ENCODE data around the gene GSK3B. TPM values are rescaled to one million over a fixed set of nuclear protein-coding genes. Genes with fewer than 3 reads are reported as not detected.

GSK3B gene
- total RNA-seq, 1 donor from 2014 or later, result 88.6 TPM

DNA sequence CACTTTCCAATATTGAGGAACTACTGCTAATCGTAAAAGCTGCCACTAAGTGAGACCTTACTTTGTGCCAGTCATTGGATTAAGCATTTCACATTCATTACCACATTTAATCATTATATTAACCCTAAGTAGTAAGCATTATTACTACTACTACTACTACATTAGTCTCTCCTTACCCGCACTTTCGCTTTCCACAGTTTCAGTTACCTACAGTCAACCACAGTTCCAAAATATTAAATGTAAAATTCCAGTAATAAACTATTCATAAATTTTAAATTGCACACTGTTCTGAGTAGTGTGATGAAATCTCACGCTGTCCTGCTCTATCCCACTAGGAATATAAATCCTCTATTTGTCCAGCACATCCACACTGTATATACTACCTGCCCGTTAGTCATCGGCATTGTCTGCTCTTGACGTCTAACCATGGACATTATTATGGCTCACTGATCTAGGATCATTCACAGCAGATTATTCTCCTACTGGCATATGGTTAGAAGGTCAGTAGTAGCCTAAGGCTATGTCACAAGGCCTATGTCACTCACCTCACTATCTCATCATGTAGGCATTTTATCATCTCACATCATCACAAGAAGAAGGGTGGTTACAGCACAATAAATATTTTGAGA lies 121.1 kb downstream of the GSK3B start:
- Histone ChIP-seq H3K36me3 (no peaks in the 10 kb centered on the region), H3K27me3 (no peaks in the 10 kb centered on the region), H3K4me2 (no peak overlapping the region), H3K79me2 (ENCODE audit: low read depth) (peaks cover 95% of the 10 kb centered on the region), H3K9me3 (ENCODE audit: low read depth) (no peaks in the 10 kb centered on the region), H3F3A (ENCODE audit: low read depth) (no peaks in the 10 kb centered on the region), H3K27ac (no peak overlapping the region), H3K4me1 (no peaks in the 10 kb centered on the region), H2AFZ (replicated peaks) (no peak overlapping the region), H3K9ac (no peak overlapping the region), H4K20me1 (ENCODE audit: low read depth) (peaks cover 16% of the 10 kb centered on the region), H3K4me3 (no peak overlapping the region)
- Mint-ChIP-seq H3K9me3 (peaks cover 40% of the 10 kb centered on the region), H3K27me3 (ENCODE audit: insufficient read depth, low read depth) (no peaks in the 10 kb centered on the region), H3K4me3 (no peak overlapping the region), H3K27ac (no peak overlapping the region), H3K4me1 (no peaks in the 10 kb centered on the region), H3K36me3 (peaks cover 46% of the 10 kb centered on the region)
- TF ChIP-seq EZH2 (IDR thresholded peaks at IDR 0.05), result no peak
- TF ChIP-seq, protein P1, sequence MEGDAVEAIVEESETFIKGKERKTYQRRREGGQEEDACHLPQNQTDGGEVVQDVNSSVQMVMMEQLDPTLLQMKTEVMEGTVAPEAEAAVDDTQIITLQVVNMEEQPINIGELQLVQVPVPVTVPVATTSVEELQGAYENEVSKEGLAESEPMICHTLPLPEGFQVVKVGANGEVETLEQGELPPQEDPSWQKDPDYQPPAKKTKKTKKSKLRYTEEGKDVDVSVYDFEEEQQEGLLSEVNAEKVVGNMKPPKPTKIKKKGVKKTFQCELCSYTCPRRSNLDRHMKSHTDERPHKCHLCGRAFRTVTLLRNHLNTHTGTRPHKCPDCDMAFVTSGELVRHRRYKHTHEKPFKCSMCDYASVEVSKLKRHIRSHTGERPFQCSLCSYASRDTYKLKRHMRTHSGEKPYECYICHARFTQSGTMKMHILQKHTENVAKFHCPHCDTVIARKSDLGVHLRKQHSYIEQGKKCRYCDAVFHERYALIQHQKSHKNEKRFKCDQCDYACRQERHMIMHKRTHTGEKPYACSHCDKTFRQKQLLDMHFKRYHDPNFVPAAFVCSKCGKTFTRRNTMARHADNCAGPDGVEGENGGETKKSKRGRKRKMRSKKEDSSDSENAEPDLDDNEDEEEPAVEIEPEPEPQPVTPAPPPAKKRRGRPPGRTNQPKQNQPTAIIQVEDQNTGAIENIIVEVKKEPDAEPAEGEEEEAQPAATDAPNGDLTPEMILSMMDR (IDR thresholded peaks at IDR 0.05), result no peak
- no peak for DNase-seq (ENCODE audit: low spot score)

DNA sequence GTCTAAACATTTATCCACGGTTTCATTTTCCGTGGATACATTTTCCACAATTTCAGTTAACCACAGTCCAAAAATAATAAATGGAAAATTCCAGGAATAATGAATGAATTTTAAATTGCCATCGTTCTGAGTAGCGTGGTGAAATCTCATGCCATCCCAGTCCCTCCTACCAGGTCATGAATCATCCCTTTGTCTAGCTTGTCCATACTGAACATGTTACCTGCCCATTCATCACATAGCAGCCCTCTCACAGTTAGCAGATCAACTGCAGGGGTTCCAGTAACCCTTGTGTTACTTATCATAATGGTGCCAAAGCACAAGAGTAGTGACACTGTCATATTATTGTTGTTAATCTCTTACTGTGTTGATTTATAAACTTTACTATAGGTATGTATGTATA lies 124.5 kb downstream of the GSK3B start:
- Mint-ChIP-seq H3K27me3 (ENCODE audit: insufficient read depth, low read depth) (peaks cover 2% of the 10 kb centered on the region), H3K4me3 (no peak overlapping the region), H3K36me3 (peaks cover 32% of the 10 kb centered on the region), H3K4me1 (no peaks in the 10 kb centered on the region), H3K9me3 (peaks cover 35% of the 10 kb centered on the region), H3K27ac (no peak overlapping the region)
- Histone ChIP-seq H3K9me3 (ENCODE audit: low read depth) (no peaks in the 10 kb centered on the region), H3K27me3 (no peaks in the 10 kb centered on the region), H3K27ac (no peak overlapping the region), H3F3A (ENCODE audit: low read depth) (no peaks in the 10 kb centered on the region), H3K36me3 (no peaks in the 10 kb centered on the region), H3K9ac (no peak overlapping the region), H3K4me3 (no peak overlapping the region), H4K20me1 (ENCODE audit: low read depth) (peaks cover 20% of the 10 kb centered on the region), H3K4me1 (no peaks in the 10 kb centered on the region), H3K79me2 (ENCODE audit: low read depth) (peaks cover 95% of the 10 kb centered on the region), H2AFZ (replicated peaks) (no peak overlapping the region), H3K4me2 (no peak overlapping the region)
- no peak for DNase-seq (ENCODE audit: low spot score)
- TF ChIP-seq EZH2 (IDR thresholded peaks at IDR 0.05), result no peak
- TF ChIP-seq, protein P1 (IDR thresholded peaks at IDR 0.05), result no peak
- no peak for TF ChIP-seq EZH2phosphoT487 (IDR thresholded peaks at IDR 0.05)

DNA sequence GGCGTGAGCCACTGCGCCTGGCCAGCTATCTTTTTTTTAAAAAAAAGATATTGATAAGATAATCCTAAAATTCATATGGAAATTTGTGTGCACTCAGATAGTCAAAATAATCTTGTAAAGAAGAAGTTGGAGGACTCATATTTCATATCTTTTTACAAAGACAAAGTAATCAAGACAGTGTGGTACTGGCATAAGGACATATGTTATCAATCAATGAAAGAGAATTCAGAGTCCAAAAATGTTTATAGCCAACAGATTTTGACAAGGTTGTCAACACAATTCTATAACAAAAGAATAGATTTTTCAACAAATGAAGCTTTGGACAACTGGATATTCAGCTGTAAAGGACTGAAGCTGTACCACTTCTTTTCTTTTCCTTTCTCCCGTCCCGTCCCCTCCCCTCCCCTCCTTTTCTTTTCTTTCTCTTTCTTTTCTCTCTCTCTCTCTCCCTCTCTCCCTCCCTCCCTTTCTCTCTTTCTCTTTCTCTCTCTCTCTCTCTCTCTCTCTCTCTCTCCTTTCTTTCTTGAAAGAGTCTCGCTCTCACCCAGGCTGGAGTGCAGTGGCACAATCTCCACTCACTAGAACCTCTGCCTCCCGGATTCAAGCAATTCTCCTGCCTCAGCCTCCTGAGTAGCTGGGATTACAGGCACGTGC lies 126.8 kb downstream of the GSK3B start:
- peaks cover 15% of the 10 kb centered on the region for H4K20me1 ChIP-seq (ENCODE audit: low read depth)
- H3K27me3 Mint-ChIP-seq (ENCODE audit: insufficient read depth, low read depth), result peaks cover 2% of the 10 kb centered on the region
- H3K9me3 ChIP-seq (ENCODE audit: low read depth), result no peaks in the 10 kb centered on the region
- DNase-seq (ENCODE audit: low spot score), result no peak
- no peak overlapping the region for H3K4me3 ChIP-seq
- H3K4me2 ChIP-seq, result no peak overlapping the region
- TF ChIP-seq, protein P1 (IDR thresholded peaks at IDR 0.05), result no peak
- TF ChIP-seq EZH2 (IDR thresholded peaks at IDR 0.05) (no peak), EZH2phosphoT487 (IDR thresholded peaks at IDR 0.05) (no peak)
- no peak overlapping the region for H3K27ac Mint-ChIP-seq
- no peak overlapping the region for H2AFZ ChIP-seq (replicated peaks)
- H3K9ac ChIP-seq, result no peak overlapping the region
- H3K4me1 ChIP-seq, result no peaks in the 10 kb centered on the region
- H3F3A ChIP-seq (ENCODE audit: low read depth), result no peaks in the 10 kb centered on the region
- H3K4me1 Mint-ChIP-seq, result no peaks in the 10 kb centered on the region
- H3K27ac ChIP-seq, result no peak overlapping the region
- H3K36me3 Mint-ChIP-seq, result peaks cover 36% of the 10 kb centered on the region
- H3K79me2 ChIP-seq (ENCODE audit: low read depth), result peaks cover 95% of the 10 kb centered on the region
- no peaks in the 10 kb centered on the region for H3K27me3 ChIP-seq
- no peaks in the 10 kb centered on the region for H3K36me3 ChIP-seq
- no peak overlapping the region for H3K4me3 Mint-ChIP-seq
- H3K9me3 Mint-ChIP-seq, result peaks cover 36% of the 10 kb centered on the region

All from neural progenitor cell (in vitro differentiated cells).